Endometrium (tissue), 2 donors: ENCODE measurements around the gene PDE11A.
"Not testable (repeated sequence)": the region's sequence is repeated elsewhere in the genome, so short reads cannot be mapped to it uniquely, and the experiment has no call there.

Source experiments
- FAIRE-seq: peaks from 2 replicates; lab custom pipeline; 2012; peaks lifted over from hg19 to GRCh38; lab: Jason Lieb, UNC
- donor health status: control.
- donor health status: control.

The PDE11A gene

DNA sequence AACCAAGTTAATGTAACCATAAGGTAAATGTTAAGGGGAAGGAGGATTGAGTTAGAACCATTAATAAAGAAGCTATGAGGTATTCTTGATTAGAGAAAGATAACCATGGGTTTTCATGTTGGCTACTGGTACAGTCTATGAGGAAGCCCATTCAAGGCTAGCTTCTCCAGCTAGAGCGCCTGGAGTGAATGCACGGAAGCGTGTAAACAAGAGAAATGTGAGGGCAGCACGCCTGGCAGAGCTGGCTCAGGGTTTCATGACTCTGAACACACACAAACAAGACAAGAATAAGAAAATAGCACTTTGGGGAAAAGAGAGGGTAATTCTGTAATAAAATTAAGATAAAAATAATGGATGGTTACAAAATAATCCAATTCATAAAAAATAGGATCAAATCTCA, 255.3 kb downstream of the PDE11A start:
- no peak for FAIRE-seq

DNA sequence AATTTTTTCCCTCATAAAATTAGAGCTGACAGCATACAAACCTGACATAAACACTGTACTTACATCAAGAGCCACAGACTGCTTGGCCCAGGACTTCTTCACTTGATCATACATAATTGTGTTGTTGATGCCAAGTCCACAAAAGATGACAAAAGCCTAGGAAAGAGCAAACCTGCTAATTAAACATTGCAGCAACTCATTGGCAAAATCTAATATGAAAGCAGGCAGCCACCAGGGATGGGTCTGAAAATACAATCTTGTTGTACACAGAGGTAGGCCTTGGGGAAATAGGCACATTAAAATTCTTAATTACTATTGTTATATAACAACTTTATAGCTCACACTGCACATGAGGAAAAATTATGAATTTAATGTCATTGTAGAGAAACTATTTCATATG, 255.8 kb downstream of the PDE11A start:
- FAIRE-seq = no peak

DNA sequence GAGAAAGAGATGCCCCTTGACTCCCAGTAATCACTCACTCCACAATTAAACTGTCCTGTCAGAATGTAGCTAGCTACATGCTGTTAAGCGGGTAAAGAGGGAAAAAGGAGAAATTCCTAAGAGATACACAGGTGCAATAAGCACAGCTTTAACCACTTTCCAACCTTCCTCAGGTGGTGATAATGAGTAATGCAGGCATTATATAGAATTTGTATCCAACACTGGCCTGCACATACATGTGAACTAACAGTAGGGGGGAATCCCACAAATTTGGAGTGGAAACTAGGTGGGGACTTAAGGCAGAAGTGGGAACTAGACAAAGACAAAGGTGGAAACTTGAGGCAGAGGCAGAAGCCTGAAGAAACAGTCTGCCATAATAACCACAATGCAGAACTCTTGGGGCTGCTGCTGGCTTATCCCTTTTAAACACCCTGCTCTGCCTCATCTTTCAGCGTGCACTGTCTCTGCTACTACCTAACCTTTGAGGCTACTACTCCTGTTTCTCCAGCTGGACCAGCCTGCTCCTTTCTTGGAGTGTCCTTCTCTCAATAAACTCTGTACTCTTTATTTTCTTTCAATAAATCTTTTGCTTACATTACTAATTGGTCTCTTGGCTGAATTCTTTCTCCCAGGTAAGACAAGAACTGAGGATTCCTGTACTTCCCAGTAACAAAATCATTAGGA, 259.7 kb downstream of the PDE11A start:
- FAIRE-seq = no peak

DNA sequence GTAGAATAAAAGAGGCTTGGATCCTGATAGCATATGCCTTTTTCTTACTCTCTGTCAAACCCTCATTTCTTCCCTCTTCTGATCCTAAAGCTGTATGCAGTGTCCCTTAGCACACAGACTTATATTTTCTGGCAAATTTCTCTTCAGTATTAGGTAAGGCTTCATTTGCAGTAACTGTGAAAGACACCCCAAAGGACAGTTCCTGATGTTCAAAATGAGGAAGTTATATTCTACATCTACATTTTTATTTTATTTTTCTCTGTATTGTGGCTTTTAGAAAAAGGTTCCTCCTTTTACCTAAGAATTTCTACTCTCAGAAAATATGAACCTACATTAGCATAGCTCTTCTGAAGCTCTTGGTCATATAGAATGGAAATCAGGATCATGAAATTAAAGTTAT, 261.7 kb downstream of the PDE11A start:
- no peak for FAIRE-seq

DNA sequence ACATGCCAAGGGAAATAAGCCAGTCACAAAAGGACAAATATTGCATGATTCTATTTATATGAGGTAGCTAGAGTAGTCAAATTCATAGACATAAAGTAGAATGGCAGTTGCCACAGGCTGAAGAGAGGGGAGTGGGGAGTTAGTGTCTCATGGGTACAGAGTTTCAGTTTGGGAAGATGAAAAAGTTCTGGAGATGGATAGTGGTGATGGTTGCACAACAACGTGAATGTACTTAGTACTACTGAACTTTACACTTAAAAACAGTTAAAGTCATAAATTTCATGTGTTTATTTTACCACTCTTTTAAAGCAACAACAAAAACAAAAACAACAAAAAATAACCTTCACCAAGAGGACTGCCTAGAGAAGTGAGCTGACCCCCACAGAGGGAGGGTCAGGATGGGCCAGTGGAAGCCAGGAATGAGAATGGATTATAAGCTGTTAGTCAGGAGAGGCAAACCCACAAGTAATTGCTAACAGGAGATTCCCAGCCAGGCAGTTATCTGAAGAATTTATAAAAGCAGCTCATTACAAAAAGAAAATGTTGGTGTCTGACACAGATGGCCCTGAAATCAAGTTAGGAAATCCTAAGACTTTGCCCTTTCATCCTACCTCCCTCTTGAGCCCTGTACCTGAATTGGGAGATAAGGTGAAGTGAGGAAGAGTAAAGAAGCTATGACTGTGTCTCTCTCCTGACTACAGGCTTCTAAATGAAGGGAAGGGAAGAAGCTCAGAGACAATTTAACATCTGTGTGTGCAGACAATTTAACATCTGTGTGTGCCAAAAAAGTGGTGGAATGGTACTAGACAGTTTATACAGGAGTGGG, 263.4 kb downstream of the PDE11A start:
- FAIRE-seq = no peak

DNA sequence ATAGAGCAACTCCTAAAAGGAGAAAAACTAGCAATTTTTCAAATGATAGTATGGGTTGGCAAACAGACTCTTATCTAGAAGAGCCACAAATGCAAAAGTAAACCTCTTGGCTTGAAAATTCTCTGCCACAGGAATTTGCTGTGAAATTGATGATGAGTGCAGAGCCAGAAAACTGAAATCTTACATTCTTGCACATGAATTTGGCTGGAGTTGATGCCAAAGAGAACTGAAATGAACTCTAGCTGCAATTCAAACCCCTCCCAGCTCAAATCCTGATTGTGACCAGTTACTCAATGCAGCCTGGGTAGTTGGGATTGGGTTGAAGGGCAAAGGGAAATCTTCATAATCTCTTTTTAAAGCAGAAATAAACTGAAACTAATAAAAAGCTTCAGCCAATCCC, 266.6 kb downstream of the PDE11A start:
- FAIRE-seq = no peak

DNA sequence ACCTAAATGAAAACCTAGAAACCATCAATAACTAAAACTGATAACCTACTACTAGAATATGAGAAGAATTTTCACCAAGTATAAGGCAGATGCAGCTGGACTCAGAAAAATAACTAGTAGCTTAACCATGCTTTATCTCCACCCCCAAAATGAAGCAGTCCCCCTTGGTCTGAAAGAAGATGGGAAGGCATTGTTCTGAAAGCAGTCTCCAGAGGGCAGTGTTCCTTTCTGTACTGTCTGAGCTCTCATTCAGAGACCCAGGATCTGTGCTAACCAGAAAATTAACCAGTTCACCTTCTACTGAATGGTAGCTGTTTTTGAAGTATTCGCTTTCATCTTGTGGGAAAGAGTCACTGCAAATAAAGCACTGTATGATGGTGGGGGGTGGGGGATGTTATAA, 273.0 kb downstream of the PDE11A start:
- FAIRE-seq = no peak

DNA sequence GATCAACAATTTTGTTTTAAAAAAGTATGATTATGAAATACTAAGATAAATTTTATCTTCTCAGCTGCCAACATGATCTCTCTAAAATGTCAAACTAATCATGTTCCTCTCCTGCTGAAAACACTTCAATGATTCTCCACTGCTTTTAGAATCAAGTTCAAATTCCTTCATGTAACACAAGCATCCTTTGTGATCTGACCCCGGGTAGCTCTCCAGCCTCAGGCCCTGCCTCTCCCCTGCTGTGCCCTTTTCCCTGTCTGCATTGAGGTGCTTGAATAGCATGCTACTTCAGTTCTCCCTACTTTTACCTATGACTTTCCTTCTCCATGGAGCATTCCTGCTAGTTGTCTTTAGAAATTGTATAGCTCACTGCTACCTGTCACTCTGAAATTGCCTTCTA, 274.8 kb downstream of the PDE11A start:
- no peak for FAIRE-seq

DNA sequence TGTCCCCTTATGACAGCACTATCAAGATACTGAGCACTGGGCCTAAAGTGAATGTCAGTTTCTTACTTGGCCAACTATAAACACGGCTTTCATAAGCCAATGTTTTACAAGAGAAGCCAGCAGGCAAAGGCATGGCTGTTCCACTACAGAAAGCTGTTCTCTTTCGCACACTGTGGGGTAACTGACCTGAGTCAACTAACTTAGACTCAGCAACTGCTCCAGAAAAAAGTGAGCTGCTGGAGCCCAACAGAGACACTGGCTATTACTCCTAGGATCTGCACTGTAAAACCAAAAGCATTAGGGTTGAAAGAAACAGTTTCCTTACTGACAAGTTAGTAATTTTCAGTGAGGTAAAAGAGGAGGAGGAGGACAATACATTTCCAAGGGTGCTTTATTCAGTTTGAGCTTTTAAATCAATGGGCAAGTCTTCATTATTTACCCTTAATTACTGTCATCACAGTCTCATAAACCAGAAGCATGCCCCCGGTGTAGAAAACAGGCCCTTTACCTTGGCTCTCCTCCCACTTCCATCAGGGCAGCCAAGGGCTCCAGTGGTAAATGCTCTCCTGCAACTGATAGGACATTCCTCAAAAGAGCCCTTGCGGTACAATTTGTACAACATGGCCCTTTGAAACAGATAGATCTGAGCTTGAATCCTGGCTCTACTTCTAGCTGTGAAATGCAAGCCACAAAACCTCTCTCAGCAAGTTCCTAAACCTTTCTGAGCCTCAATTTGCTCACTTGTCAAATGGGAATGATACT, 275.7 kb downstream of the PDE11A start:
- no peak for FAIRE-seq

DNA sequence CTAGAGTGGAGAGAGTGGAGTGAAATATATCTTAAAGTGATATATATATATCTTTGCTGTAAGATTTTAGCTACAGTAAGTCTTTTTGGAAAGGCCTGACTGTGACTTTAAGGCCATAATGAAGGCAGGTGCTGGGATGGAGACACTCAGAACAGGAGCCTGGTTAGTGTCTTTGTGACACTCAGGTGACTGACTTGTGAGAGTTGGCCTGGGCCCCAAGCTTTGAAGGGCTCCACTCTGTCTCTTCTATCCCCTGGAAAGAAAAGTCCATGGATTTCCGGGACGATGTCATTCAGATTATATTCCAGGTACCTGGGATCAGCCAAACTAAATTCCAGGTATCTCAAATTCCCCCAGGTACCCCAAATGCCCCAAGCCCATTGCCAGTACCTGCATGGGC, 276.6 kb downstream of the PDE11A start:
- FAIRE-seq = no peak

DNA sequence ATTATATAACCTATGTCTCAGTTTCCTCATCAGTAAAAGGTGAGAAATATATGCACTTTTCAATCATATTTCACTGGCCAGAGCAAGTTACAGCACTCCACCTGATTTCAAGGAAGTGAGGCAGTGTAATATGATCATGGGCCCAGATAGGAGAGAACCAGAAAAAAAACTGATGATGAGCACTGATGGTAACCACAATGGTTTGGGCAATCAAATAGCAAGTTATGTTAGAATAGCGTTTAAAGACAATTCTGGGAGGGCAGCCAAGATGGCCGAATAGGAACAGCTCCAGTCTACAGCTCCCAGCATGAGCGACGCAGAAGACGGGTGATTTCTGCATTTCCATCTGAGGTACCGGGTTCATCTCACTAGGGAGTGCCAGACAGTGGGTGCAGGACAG, 287.4 kb downstream of the PDE11A start:
- not testable (repeated sequence) for FAIRE-seq

DNA sequence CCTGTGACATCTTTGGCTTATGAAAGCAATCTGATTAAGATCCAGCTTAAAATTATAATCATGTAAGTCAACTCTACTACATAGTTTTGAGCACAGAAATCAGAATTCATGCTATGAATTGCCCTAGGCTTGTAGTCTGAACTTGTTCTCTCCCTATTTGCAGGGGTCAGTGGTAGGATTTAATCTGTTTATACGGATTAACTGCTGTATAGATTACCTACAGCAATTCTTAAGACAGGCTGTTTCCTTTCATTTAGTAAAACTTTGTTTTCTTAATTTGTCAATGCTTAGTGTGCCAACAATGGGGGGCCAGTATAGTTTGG, 287.9 kb downstream of the PDE11A start:
- FAIRE-seq = no peak

DNA sequence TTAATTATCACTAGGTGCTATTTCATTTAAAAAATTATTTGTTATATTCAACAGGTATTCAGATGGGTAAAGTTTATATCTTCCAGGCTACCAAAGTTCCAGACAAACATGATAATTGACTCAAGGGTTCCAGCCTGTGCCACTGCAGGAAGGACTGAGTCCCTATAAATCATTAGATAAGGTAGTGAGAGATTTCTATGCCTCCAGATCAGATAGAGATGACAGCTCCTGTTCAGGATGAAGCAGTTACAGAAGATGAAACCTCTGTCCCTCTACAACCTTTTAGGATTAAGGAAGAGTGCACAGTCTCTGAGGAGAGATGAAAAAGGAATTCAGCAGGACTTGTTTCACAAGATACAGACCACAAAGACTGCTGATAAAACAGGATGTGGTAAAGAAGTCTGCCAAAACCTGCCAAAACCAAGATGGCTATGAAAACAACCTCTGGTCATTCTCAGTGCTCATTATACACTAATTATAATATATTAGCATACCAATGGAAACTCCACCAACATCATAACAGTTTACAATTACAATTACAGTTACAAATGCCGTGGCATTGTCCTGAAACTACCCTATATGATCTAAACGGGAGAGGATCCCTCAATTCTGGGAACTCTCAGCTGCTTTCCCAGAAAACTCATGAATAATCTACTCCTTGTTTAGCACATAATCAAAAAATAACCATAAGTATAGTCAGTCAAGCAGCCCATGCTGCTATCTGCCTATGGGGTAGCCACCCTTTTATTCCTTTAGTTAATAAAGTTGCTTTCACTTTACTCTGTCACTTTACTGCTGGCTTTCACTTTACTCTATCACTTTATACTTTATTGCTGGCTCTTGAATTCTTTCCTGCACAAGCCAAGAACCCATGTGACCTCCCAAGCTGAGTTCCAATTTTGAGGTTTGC, 288.5 kb downstream of the PDE11A start:
- FAIRE-seq = no peak

DNA sequence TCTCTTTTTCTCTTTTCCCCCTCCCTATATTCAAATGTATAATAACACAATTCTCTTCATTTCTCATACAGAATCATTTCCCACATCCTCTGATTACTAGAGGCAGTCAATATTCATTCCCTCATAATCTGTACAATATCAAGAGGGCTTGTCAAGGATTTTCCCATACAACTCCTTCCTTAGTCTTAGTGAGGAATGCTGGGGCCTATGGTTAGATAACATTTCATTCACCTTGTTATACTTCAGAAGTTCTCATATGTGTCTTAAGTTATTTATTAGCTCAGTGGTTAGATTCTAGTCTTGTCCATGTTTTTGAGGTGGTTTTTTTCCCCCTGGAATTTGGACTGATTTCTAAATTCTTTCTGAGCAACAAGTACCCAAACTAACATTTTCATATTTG, 289.5 kb downstream of the PDE11A start:
- no peak for FAIRE-seq

DNA sequence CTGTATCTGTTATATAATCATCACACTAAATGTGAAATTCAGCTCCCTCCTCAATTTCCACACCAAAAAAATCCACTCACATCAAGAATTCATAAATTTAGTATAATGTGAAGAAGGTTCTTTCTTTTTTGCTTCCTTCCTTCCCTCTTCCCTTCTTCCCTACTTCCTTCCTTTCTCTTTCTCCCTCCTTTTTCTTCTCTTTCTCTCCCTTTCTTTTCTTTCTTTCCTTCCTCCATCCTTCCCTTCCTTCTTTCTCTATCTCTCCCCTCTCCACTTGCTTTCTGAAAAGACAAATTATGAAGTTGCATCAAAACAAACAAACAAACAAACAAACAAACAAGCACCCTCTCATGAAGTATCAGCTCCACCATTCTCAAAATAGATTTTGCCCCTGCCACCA, 290.0 kb downstream of the PDE11A start:
- no peak for FAIRE-seq

DNA sequence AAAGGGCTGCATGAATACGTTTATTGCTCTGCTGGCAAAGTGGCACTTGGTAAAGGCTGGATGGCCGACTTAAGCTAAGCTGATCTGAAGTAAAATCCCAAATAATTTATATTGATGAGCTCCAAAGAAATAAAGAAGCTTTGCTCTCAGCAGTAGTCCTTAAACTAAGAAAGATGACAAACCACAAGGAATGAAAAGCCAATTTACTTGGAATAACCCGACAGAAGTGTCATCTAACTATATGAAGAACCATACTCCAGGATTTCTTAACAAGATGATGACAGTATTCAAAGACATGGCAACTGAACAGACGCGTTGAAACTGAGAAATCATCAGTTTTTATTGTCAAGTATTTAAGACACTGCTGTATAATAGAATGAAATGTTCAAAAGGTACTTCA, 294.1 kb downstream of the PDE11A start:
- no peak for FAIRE-seq

DNA sequence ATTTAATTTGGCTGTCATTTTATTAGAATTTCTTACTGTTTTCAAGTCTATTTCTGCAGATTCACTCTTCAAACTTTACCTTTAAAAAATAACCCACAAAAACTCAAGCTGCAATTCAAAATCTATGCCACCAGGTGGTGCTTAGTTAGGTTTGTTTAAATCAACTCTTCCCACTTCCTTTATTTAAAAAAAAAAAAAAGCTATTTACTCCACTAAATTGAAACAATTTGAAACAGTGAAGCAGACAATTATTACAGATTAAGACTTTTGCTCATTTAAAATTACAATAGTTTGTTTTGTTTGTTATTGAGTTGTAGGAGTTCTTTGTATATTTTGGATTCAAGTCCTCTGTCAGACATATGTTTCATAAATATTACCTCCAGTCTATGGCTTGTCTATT, 300.0 kb downstream of the PDE11A start:
- FAIRE-seq = peak; percentile 92

DNA sequence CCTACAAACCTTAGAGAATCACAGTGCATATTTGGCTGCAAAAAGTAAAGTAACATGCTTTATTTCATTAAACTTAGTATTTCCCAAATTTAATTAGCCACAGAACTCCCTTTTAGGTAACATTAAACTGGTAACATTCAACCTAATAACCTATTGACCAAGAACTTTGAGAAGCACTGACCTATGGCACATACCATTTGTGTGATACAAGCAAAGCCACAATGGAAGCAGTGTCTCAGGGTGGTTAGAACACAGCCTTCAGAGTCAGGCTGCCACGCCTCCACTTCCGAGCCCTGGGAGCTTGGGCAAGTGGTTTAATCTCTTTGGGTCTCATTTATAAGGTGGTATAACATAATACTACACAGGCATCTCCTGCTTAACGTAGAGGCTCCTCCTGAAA, 301.4 kb downstream of the PDE11A start:
- FAIRE-seq = no peak

DNA sequence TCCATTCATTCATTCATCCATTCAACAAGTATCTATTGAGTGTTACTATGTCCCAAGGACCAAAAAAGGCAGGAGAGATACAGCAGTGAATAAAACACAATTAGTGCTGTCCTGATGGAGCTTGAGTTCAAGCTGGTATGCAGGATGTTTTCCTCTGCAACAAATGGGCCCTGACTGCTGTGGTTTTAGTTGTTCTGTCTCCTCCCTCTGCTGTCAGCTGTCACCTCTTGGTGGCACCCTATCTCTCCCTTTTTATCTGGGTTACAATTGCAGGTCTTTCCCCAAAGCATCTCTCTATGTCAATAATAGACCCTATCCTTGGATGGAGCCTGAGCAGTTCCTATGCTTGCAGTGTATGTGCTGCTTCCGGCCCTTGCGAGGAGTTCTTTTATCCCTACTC, 304.8 kb downstream of the PDE11A start:
- no peak for FAIRE-seq

DNA sequence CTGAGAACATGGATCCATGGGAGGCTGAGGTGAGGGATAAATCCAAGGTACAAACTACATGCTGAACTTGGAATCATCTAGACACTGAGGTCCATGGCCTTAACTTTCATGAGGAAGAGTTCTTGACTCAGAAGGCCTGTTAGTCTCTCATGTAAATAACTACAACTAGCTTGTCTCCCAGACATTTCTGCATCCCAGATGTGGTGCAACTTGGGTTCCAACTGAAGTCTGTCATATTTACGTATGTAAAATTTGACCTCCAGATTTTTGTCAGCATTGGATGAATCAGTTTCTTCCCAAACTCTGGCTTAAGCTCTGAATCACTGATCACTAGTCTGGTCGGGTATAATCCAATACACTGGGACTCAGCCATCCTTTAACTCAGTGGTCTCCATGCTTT, 306.9 kb downstream of the PDE11A start:
- FAIRE-seq = no peak

DNA sequence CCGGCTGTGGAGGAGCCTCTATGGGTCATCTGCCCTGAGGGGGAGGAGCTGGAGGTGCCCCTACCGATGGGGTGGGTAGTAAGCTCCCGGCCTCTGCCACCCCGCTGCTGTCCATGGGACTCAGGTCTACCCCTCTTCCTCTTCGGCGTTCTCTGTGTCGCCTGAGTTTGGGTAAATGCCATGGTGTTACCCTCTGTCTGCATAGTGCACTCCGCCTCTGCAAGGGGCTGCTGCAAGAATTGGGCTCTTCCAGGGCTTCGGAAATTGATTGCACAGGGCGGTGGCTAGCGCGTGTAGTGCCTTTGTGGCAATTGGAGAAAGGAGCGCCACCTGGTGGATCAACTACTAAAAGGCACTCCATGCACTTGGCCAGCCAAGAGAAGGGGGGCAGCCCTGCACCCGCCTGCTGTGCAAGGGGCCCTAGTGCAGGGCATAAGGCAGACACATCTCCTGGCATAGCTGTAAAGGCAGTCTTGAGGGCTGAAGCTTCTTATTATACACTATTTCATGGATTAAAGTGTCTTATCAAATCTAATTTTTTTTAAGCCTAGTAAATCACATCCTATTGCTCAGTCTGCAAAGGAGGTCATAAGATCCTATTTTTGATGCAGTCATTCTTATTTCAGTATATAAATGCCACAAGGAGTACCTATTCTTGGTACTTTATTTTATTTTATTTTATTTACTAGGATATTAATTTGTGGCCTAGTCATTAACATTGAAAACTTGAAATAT, 308.9 kb downstream of the PDE11A start:
- FAIRE-seq = no peak

DNA sequence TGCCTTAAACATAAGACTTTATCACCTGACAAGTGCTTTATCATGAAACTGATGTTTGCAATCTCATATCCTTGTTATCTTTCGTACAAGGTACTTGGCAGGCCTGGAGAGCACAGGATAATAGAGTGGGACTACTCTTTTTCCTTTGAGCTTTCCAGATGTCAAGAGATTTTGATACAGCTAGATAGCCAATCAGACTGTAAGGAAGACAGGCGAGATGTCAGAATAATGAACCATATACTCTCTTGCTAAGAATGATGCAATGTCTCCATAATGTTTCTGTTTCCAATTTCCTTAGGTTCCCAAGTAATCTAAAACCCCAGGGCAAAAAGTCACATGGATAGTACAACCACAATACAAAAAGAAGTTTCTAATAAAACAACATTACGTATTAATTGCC, 313.1 kb downstream of the PDE11A start:
- no peak for FAIRE-seq
